Suprapubic skin (tissue), 4 donors: ENCODE data around the gene IGSF5. TPM values are rescaled to one million over a fixed set of nuclear protein-coding genes. Genes with fewer than 3 reads are reported as not detected.

Source experiments
- DNase-seq, 2 donors: peaks; one replicate each; pipeline ENCODE4 v3.0.0-alpha.2; 2019; ENCODE audit warnings: low spot score in 2 of 2
- H3K27ac ChIP-seq: fragments of 200-600 bp; sonication (generic); one replicate; pipeline ENCODE4 v1.5.1; 2019
- H3K27me3 ChIP-seq: fragments of 200-600 bp; sonication (generic); one replicate; pipeline ENCODE4 v1.5.1; 2019
- H3K36me3 ChIP-seq: fragments of 200-600 bp; sonication (generic); one replicate; pipeline ENCODE4 v1.5.1; 2019
- H3K4me1 ChIP-seq: fragments of 200-600 bp; sonication (generic); one replicate; pipeline ENCODE4 v1.5.1; 2019
- H3K4me3 ChIP-seq: fragments of 200-600 bp; sonication (generic); one replicate; pipeline ENCODE4 v1.5.1; 2019; ENCODE audit warnings: mild to moderate bottlenecking
- H3K9me3 ChIP-seq: fragments of 200-600 bp; sonication (generic); one replicate; pipeline ENCODE4 v1.5.1; 2019
- CTCF ChIP-seq, 2 donors: fragments of 200-600 bp in 1 of 2; fragments of 450-650 bp in 1 of 2; sonication (generic) in 1 of 2; IDR thresholded peaks; one replicate each; pipeline ENCODE4 v1.5.1; 2016 to 2019; ENCODE audit warnings: antibody characterized with exemption in 2 of 2, mild to moderate bottlenecking in 1 of 2, moderate library complexity in 1 of 2
- EP300 ChIP-seq: sonication (generic); formaldehyde crosslinking; IDR thresholded peaks from one replicate; pipeline ENCODE4 v1.6.1; 2017; ENCODE audit warnings: antibody characterized with exemption
- POLR2A ChIP-seq, 2 donors: fragments of 450-650 bp; IDR thresholded peaks; one replicate each; pipeline ENCODE4 v1.6.1; 2017; ENCODE audit warnings: antibody characterized with exemption in 2 of 2, mild to moderate bottlenecking in 2 of 2, moderate library complexity in 2 of 2
- POLR2AphosphoS5 ChIP-seq, 3 donors: sonication (generic); formaldehyde crosslinking; IDR thresholded peaks; one replicate each; pipeline ENCODE4 v1.6.1; 2017; ENCODE audit warnings: antibody characterized with exemption in 3 of 3
- WGBS: methylation state at CpG from one replicate; pipeline ENCODE4 v1.1.5; 2018; 5-methylcytosine and 5-hydroxymethylcytosine counted together
- total RNA-seq, 4 donors: library from RNA; depleted of rRNA; stranded (reverse); fragments of >200 nt; gene quantifications; one replicate each; pipeline ENCODE4 v1.1.0, GENCODE V29; 2016

The IGSF5 gene
- total RNA-seq, 4 donors from 2014 or later: 0.95 to 1.0 TPM; not detected in 2

DNA sequence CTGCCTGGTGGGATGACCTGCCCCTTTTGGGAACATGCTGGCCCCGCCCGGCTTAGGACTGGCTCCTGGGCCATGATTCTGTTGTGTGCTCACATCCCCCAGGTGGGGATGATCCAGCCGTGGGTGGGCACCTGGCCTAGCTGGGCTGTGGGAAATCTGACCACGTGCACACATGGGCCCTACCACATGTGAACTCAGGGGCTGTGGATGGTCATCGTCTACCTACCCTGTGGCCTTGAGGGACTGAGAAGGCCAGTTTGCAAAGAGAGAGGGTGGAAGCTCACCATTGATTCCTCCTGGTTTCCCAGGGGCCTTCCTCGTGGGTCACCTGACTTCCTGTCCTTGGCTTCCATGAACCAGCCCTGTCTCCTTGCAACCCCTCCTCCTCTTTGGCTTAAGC is 102.9 kb downstream of the IGSF5 start:
- no peaks in the 10 kb centered on the region for H3K36me3 ChIP-seq
- H3K4me1 ChIP-seq: no peaks in the 10 kb centered on the region
- H3K27ac ChIP-seq: no peak overlapping the region
- no peaks in the 10 kb centered on the region for H3K27me3 ChIP-seq
- WGBS: 65% methylated on average over 3 of the region's 6 CpGs
- no peak for DNase-seq
- no peak overlapping the region for H3K4me3 ChIP-seq
- TF ChIP-seq CTCF (IDR thresholded peaks at IDR 0.05): no peak
- TF ChIP-seq POLR2A (IDR thresholded peaks at IDR 0.05): no peak
- TF ChIP-seq EP300: no peak
- TF ChIP-seq POLR2AphosphoS5 (IDR thresholded peaks at IDR 0.05): no peak
- H3K9me3 ChIP-seq: no peaks in the 10 kb centered on the region

DNA sequence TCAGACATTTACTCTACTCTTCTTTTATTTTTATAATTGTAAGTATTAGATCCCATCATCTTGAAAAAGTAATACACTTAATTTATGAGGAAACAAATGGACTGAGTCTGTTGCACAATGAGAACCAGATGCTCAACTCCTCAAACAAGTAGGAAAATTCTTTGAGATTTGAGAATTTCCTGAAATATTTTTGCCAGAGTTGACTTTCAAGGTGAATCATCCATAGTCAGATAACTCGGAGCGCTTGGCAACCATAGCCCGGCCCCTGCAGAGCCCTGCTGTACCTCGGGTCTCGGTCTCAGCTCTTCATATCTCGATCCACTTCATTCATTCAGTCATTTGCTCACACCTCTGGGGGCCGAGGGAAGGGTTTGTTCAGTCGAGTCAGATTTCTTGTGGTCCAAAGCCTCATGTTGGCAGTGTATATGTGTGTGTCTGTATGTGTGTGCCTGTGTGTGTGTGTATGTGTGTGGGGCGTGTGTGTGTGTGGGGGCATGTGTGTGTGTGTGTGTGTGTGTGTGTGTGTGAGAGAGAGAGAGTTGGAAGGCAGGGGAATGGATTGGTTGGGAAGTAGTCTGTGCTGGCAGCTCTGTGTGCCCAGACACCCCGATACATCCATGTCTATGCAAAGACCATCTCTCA is 104.2 kb downstream of the IGSF5 start:
- Histone ChIP-seq H3K36me3 (no peaks in the 10 kb centered on the region), H3K27me3 (no peaks in the 10 kb centered on the region), H3K27ac (no peak overlapping the region), H3K4me1 (no peaks in the 10 kb centered on the region), H3K9me3 (no peaks in the 10 kb centered on the region), H3K4me3 (no peak overlapping the region)
- DNase-seq: no peak
- no peak for TF ChIP-seq EP300
- no peak for TF ChIP-seq CTCF (IDR thresholded peaks at IDR 0.05)
- TF ChIP-seq POLR2AphosphoS5 (IDR thresholded peaks at IDR 0.05): no peak
- no peak for TF ChIP-seq POLR2A (IDR thresholded peaks at IDR 0.05)
- 60% methylated on average over 10 of the region's 10 CpGs for WGBS

DNA sequence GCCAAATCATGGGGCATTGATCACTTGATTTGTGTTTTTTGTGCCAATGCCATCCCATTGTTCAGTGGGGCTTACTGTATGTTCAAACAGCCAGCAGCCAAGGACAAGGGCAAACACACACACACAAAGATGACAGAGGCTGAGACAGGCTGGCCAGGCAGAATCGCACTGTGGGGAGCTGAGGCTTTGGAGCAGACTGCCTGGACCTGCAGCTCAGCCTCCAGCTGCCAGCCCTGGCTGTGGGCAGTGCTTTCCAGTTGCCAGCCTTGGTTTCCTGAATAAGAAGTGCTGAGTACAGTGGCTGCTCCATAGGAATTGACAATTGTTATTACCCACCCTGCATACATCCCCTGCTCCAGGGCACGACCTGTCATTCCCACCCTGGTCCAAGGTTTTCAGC is 105.3 kb downstream of the IGSF5 start:
- no peak overlapping the region for H3K27ac ChIP-seq
- no peak for DNase-seq
- no peaks in the 10 kb centered on the region for H3K27me3 ChIP-seq
- no peak overlapping the region for H3K4me3 ChIP-seq
- WGBS: 75% methylated on average over 2 of the region's 2 CpGs
- TF ChIP-seq CTCF (IDR thresholded peaks at IDR 0.05): no peak
- no peak for TF ChIP-seq POLR2A (IDR thresholded peaks at IDR 0.05)
- H3K9me3 ChIP-seq: no peaks in the 10 kb centered on the region
- no peaks in the 10 kb centered on the region for H3K4me1 ChIP-seq
- H3K36me3 ChIP-seq: no peaks in the 10 kb centered on the region

DNA sequence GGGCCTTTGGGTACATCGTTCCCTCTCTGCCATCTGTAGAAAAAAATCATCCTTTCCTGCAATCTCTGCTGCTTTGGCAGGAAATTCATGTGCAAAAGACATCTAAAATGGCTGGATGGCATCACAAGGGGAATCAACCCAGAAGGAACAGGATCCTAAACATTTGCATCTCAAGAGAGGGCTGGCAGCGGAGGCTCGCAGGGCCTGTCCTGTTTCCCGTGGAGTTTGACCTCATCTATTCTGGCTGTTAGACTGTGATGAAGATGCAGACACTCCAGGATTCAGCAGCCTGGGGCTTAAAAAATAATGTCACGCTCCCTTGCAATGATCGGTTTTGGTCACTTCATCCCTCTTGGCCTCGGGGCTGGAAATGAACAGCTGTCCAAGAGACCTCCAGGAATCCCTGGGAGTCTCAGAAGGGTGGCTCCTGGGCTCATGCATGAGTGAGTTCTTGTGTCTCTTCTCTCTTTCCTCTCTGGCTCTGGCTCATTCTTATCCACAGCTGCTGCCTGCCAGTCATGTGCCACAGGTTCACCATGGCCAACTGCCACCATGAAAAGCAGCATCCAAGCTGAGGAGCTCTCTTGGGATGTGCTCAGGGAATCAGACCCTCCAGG is 106.1 kb downstream of the IGSF5 start:
- Histone ChIP-seq H3K27me3 (no peaks in the 10 kb centered on the region), H3K36me3 (no peaks in the 10 kb centered on the region), H3K4me3 (no peak overlapping the region), H3K4me1 (no peaks in the 10 kb centered on the region), H3K9me3 (no peaks in the 10 kb centered on the region), H3K27ac (no peak overlapping the region)
- DNase-seq: no peak
- TF ChIP-seq POLR2AphosphoS5 (IDR thresholded peaks at IDR 0.05): no peak
- 84% methylated on average over 7 of the region's 7 CpGs for WGBS

Other genes starting within 250 kb of the IGSF5 start
- gene B3GALT5, start 132.2 kb upstream of the IGSF5 start, total RNA-seq: 1 to 10 TPM in 3 of 4 donors, under 1 TPM in 1; 0.89 to 5.9 (median 3.1) TPM
- 10 to 100 TPM in 1 of 4 donors, 1 to 10 TPM in 3; 1.3 to 12.4 (median 1.7) TPM for gene PCP4, start 122.3 kb downstream of the IGSF5 start, total RNA-seq